Left ventricle myocardium inferior (tissue), 1 donor: ENCODE results near the gene TMEM106C. TPM values are rescaled to one million over a fixed set of nuclear protein-coding genes. Genes with fewer than 3 reads are reported as not detected.

ENCODE experiments used
- DNase-seq: peaks from one replicate; pipeline ENCODE4 v3.0.0-alpha.2; 2020
- H3K27ac ChIP-seq: fragments of 200-600 bp; replicated peaks from 2 replicates; pipeline ENCODE4 v1.8.0; 2021
- H3K27me3 ChIP-seq: fragments of 200-600 bp; 2 replicates; pipeline ENCODE4 v1.8.0; 2021; ENCODE audit warnings: low read depth
- H3K36me3 ChIP-seq: fragments of 200-600 bp; 2 replicates; pipeline ENCODE4 v1.8.0; 2021
- H3K4me1 ChIP-seq: fragments of 200-600 bp; 2 replicates; pipeline ENCODE4 v1.8.0; 2021
- H3K4me3 ChIP-seq: fragments of 200-600 bp; 2 replicates; pipeline ENCODE4 v1.8.0; 2021; ENCODE audit warnings: mild to moderate bottlenecking, moderate library complexity
- H3K9me3 ChIP-seq: fragments of 200-600 bp; replicated peaks from 2 replicates; pipeline ENCODE4 v1.8.0; 2021
- CTCF ChIP-seq: fragments of 200-600 bp; IDR thresholded peaks from 2 replicates; pipeline ENCODE4 v1.8.0; 2021; ENCODE audit warnings: antibody characterized with exemption, mild to moderate bottlenecking, borderline replicate concordance
- intact Hi-C: fragments of 100-400 bp; cut with micrococcal nuclease; formaldehyde crosslinking; loops from one replicate; pipeline ENCODE4 v1.11.0; 2022
- total RNA-seq: library from RNA; stranded (reverse); fragmentation: NEBNext Ultra II Directional; extraction: Animal tissue kit (Norgen Biotek cat#: 25700); gene quantifications from one replicate; pipeline ENCODE4 v1.2.1, GENCODE V29; 2021
- donor health status: DM: no; HTN: yes; CAD: no; lungs with severe emphysema.

Gene TMEM106C
- total RNA-seq, 1 donor from 2014 or later = 48.1 TPM

GRCh38 chr12:47940773-47941474, 22.5 kb upstream of the TMEM106C start:
- no peak for DNase-seq
- Histone ChIP-seq H3K36me3 (no peaks in the 10 kb centered on the region), H3K9me3 (no peaks in the 10 kb centered on the region), H3K27me3 (peaks cover 30% of the 10 kb centered on the region), H3K27ac (no peak overlapping the region), H3K4me1 (peaks cover 15% of the 10 kb centered on the region), H3K4me3 (no peak overlapping the region)
- intact Hi-C loops = no loop called here
- no peak for TF ChIP-seq CTCF

- DNase-seq = no peak
- Histone ChIP-seq H3K4me1 (peaks cover 14% of the 10 kb centered on the region), H3K36me3 (no peaks in the 10 kb centered on the region), H3K9me3 (no peaks in the 10 kb centered on the region), H3K27me3 (peaks cover 30% of the 10 kb centered on the region), H3K27ac (no peak overlapping the region), H3K4me3 (no peak overlapping the region)
- intact Hi-C loops = no loop called here
- no peak for TF ChIP-seq CTCF
These were observed 22.0 kb upstream of the TMEM106C start for GRCh38 chr12:47941475-47941780.

GRCh38 chr12:47941871-47942613, 21.4 kb upstream of the TMEM106C start:
- intact Hi-C loops = no loop called here
- H3K4me1 ChIP-seq = peaks cover 14% of the 10 kb centered on the region
- H3K27me3 ChIP-seq = peaks cover 30% of the 10 kb centered on the region
- H3K27ac ChIP-seq = no peak overlapping the region
- no peak for TF ChIP-seq CTCF
- no peaks in the 10 kb centered on the region for H3K36me3 ChIP-seq
- DNase-seq = no peak
- no peak overlapping the region for H3K4me3 ChIP-seq
- H3K9me3 ChIP-seq = no peaks in the 10 kb centered on the region

- no peaks in the 10 kb centered on the region for H3K36me3 ChIP-seq
- peaks cover 14% of the 10 kb centered on the region for H3K4me1 ChIP-seq
- no peaks in the 10 kb centered on the region for H3K9me3 ChIP-seq
- peaks cover 30% of the 10 kb centered on the region for H3K27me3 ChIP-seq
- no peak overlapping the region for H3K27ac ChIP-seq
- no peak for DNase-seq
- H3K4me3 ChIP-seq = no peak overlapping the region
- TF ChIP-seq CTCF = no peak
- intact Hi-C loops = no loop called here
These were observed 20.7 kb upstream of the TMEM106C start for GRCh38 chr12:47942614-47943225.

GRCh38 chr12:47943623-47944340, 19.6 kb upstream of the TMEM106C start:
- no peak for TF ChIP-seq CTCF
- Histone ChIP-seq H3K4me3 (no peak overlapping the region), H3K36me3 (no peaks in the 10 kb centered on the region), H3K4me1 (peaks cover 6% of the 10 kb centered on the region), H3K27ac (no peak overlapping the region), H3K27me3 (peaks cover 30% of the 10 kb centered on the region), H3K9me3 (no peaks in the 10 kb centered on the region)
- no peak for DNase-seq
- intact Hi-C loops = no loop called here
